ENCODE results near the gene SCN10A. TPM values are rescaled to one million over a fixed set of nuclear protein-coding genes. Genes with fewer than 3 reads are reported as not detected.

SCN10A gene
- total and polyA plus RNA-seq, 2 of the 13 experiments (the other 11 are each of a cell fraction or from before 2014, with no cell fraction given) = not detected

DNA sequence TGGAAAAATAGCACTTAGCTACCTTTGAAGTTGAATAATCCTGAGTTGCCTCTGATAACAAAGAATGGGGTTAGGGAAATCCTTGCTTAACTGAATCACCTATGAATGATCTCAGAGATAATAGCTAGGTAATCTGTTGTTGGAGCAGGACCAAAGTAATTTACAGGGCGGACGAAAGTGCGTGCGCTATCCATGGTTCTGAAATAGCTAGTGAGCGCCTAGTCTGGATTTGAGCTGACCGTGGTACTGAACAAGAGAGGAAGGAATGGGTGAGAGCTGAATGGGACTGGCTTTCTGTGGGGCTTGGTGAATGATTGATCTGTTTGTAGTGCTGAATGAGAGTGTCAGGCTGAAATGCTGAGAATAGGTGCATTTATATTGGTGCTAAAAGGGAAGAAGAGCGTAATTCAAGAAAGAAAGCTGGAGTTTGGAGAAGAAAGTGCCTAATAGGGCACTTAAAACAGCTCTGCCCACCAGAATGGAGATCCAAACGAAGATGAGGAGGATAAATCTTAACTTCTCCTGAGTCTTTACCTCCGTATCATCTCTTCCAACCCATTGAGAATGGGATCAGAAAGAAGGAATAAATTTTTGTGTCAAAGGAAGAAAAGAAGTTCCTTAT is 10.1 kb downstream of the SCN10A start (continued):
- peak; percentile 97 for TF ChIP-seq ZBTB1 (CRISPR knock-in tag; IDR thresholded peaks at IDR 0.05; ENCODE audit: borderline replicate concordance)
- TF ChIP-seq BRD4 (CRISPR knock-in tag; IDR thresholded peaks at IDR 0.05) = no peak
- peak; percentile 63; the same call in 1 of the 2 replicates for TF ChIP-seq ZFAT (CRISPR knock-in tag; conservative IDR thresholded peaks at IDR 0.05)
- TF ChIP-seq NR2F1 (CRISPR knock-in tag; IDR thresholded peaks at IDR 0.05) = peak in 1 of 2 experiments; percentile 53; a peak in 1 of 4 replicates
- TF ChIP-seq NKX3-1 (CRISPR knock-in tag; IDR thresholded peaks at IDR 0.05) = peak; percentile 100
- TF ChIP-seq SP4 (CRISPR knock-in tag; IDR thresholded peaks at IDR 0.05) = peak; percentile 67; the same call in 1 of the 2 replicates
- TF ChIP-seq EHMT2 (IDR thresholded peaks at IDR 0.05; ENCODE audit: borderline replicate concordance, low read depth, low read length) = peak; percentile 100
- no peak for TF ChIP-seq ZNF460 (CRISPR knock-in tag; IDR thresholded peaks at IDR 0.05; ENCODE audit: borderline replicate concordance)
- 0 out of 2 replicates have a peak, but pooled peaks have one; percentile 33 for TF ChIP-seq ZFX (CRISPR knock-in tag; IDR thresholded peaks at IDR 0.05; ENCODE audit: low read depth)
- TF ChIP-seq ZNF619 (CRISPR knock-in tag; IDR thresholded peaks at IDR 0.05) = no peak
- TF ChIP-seq, protein P1, sequence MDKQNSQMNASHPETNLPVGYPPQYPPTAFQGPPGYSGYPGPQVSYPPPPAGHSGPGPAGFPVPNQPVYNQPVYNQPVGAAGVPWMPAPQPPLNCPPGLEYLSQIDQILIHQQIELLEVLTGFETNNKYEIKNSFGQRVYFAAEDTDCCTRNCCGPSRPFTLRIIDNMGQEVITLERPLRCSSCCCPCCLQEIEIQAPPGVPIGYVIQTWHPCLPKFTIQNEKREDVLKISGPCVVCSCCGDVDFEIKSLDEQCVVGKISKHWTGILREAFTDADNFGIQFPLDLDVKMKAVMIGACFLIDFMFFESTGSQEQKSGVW (CRISPR knock-in tag; IDR thresholded peaks at IDR 0.05; ENCODE audit: borderline replicate concordance) = peak; percentile 98
- TF ChIP-seq MEIS2 (CRISPR knock-in tag; IDR thresholded peaks at IDR 0.05) = peak; percentile 98
- peak; percentile 99 for TF ChIP-seq IKZF4 (CRISPR knock-in tag; IDR thresholded peaks at IDR 0.05; ENCODE audit: borderline replicate concordance, low read depth, not compliant biosample characterization)
- TF ChIP-seq, protein P2, sequence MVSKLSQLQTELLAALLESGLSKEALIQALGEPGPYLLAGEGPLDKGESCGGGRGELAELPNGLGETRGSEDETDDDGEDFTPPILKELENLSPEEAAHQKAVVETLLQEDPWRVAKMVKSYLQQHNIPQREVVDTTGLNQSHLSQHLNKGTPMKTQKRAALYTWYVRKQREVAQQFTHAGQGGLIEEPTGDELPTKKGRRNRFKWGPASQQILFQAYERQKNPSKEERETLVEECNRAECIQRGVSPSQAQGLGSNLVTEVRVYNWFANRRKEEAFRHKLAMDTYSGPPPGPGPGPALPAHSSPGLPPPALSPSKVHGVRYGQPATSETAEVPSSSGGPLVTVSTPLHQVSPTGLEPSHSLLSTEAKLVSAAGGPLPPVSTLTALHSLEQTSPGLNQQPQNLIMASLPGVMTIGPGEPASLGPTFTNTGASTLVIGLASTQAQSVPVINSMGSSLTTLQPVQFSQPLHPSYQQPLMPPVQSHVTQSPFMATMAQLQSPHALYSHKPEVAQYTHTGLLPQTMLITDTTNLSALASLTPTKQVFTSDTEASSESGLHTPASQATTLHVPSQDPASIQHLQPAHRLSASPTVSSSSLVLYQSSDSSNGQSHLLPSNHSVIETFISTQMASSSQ (IDR thresholded peaks at IDR 0.05; ENCODE audit: low read depth) = no peak
- TF ChIP-seq, protein P2 (CRISPR knock-in tag; IDR thresholded peaks at IDR 0.05; ENCODE audit: borderline replicate concordance) = peak; percentile 45; the same call in 1 of the 2 replicates
- TF ChIP-seq ZNF276 (CRISPR knock-in tag; IDR thresholded peaks at IDR 0.05; ENCODE audit: low read depth) = peak; percentile 94
- TF ChIP-seq, protein P3, sequence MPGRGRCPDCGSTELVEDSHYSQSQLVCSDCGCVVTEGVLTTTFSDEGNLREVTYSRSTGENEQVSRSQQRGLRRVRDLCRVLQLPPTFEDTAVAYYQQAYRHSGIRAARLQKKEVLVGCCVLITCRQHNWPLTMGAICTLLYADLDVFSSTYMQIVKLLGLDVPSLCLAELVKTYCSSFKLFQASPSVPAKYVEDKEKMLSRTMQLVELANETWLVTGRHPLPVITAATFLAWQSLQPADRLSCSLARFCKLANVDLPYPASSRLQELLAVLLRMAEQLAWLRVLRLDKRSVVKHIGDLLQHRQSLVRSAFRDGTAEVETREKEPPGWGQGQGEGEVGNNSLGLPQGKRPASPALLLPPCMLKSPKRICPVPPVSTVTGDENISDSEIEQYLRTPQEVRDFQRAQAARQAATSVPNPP (CRISPR knock-in tag; IDR thresholded peaks at IDR 0.05) = 0 out of 2 replicates have a peak, but pooled peaks have one; percentile 31
- TF ChIP-seq POLR2AphosphoS5 (IDR thresholded peaks at IDR 0.05; ENCODE audit: low read depth, low read length) = no peak
- peak; percentile 99 for TF ChIP-seq ZFP36L2 (CRISPR knock-in tag; IDR thresholded peaks at IDR 0.05)

Measured in HepG2 (cell line).